ENCODE results near the gene SAFB.

- TF ChIP-seq CTCF (conservative IDR thresholded peaks at IDR 0.05; ENCODE audit: low read depth, low read length) (no peak), EZH2 (IDR thresholded peaks at IDR 0.05; ENCODE audit: borderline replicate concordance, low read depth, low read length, poor library complexity, severe bottlenecking) (no peak)
Measured at GRCh38 chr19:5603626-5604025, 19.3 kb upstream of the SAFB start.

Measured in A673 (cell line).